Measurements from ENCODE around the gene CCDC88C. TPM values are rescaled to one million over a fixed set of nuclear protein-coding genes. Genes with fewer than 3 reads are reported as not detected.

CCDC88C gene
- total RNA-seq, 2 donors from 2014 or later: 32.5 to 54.4 TPM

DNA sequence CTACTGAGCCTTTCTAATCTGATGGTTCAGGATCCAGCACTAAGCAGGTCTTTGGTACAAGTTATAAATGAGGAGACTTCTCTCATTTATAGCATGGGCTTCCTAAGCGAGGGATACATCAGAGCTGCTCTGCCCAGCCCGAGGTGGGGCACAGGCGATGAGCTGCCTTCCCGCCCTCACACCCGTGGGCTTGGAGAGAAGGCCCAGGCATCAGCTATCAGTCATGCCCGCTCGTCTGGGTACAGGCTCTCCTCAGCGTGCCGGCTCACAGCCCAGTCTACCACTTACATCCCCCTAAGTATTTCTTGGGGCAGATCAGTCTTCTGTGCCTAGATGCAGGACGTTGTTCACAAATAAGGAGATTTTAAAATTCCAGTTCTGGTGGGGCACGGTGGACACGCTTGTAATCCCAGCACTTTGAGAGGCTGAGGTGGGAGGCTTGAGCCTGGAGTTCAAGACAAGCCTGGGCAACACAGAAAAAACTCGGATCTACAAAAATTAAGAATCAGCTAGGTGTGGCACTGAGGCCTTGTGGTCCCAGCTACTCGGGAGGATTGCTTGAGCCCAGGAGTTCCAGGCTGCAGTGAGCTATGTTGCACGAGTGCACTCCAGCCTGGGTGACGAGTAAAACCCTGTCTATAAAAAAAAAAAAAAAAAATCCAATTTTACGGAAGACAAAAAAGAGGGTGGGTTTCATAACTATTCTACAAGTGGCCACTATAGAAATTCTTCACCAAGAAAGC lies 57.0 kb downstream of the CCDC88C start:
- peak overlapping the region in 1 of 2 donors; percentile 45 for H3K27ac ChIP-seq
- WGBS: 73% methylated on average over 17 of the region's 17 CpGs

DNA sequence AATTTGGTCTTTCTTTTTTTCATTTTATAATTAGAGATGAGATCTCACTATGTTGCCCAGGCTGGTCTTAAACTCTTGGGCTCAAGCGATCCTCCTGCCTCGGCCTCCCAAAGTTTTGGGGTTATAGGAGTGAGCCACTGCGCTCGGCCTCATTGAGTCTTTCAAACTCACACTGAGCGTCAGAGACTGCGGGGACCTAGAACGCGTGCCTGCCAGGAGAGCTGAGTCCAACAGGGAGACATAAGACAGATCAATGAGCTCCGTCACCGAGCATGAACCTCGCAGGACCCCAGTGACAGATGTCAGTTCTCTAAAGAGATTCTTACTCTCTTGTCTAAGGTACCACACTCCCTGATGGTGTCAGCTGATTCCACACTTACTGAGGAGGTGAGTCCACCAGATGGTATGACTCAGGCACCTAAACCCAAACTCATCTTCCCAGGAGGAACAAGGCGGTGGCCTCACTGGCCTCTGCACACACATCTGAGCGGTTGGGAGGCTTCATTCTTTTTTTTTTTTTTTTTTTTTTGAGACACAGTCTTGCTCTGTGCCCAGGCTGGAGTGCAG lies 58.9 kb downstream of the CCDC88C start:
- WGBS: 98% methylated on average over 13 of the region's 13 CpGs
- no peak overlapping the region for H3K4me3 ChIP-seq
- H3K27me3 ChIP-seq (replicated peaks; ENCODE audit: insufficient read depth): no peaks in the 10 kb centered on the region
- no peak for DNase-seq (ENCODE audit: low spot score)
- no peaks in the 10 kb centered on the region for H3K9me3 ChIP-seq
- no peaks in the 10 kb centered on the region for H3K36me3 ChIP-seq
- H3K4me1 ChIP-seq (replicated peaks): peaks cover 4% of the 10 kb centered on the region
- H3K27ac ChIP-seq: no peak overlapping the region
- TF ChIP-seq POLR2AphosphoS5 (IDR thresholded peaks at IDR 0.05): no peak
- no peak for TF ChIP-seq POLR2A (IDR thresholded peaks at IDR 0.05)
- TF ChIP-seq, protein P1, sequence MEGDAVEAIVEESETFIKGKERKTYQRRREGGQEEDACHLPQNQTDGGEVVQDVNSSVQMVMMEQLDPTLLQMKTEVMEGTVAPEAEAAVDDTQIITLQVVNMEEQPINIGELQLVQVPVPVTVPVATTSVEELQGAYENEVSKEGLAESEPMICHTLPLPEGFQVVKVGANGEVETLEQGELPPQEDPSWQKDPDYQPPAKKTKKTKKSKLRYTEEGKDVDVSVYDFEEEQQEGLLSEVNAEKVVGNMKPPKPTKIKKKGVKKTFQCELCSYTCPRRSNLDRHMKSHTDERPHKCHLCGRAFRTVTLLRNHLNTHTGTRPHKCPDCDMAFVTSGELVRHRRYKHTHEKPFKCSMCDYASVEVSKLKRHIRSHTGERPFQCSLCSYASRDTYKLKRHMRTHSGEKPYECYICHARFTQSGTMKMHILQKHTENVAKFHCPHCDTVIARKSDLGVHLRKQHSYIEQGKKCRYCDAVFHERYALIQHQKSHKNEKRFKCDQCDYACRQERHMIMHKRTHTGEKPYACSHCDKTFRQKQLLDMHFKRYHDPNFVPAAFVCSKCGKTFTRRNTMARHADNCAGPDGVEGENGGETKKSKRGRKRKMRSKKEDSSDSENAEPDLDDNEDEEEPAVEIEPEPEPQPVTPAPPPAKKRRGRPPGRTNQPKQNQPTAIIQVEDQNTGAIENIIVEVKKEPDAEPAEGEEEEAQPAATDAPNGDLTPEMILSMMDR (IDR thresholded peaks at IDR 0.05): no peak
- intact Hi-C loops (cut with DNase I): no loop called here

More for the DNA sequence above, 57.0 kb downstream of the CCDC88C start:
- Histone ChIP-seq H3K4me3 (no peak overlapping the region), H3K4me1 (replicated peaks) (peaks cover 4% of the 10 kb centered on the region), H3K9me3 (no peaks in the 10 kb centered on the region), H3K36me3 (no peaks in the 10 kb centered on the region), H3K27me3 (replicated peaks; ENCODE audit: insufficient read depth) (no peaks in the 10 kb centered on the region)
- intact Hi-C loops (cut with DNase I): no loop called here
- DNase-seq (ENCODE audit: low spot score): no peak
- TF ChIP-seq POLR2A (IDR thresholded peaks at IDR 0.05) (no peak), POLR2AphosphoS5 (IDR thresholded peaks at IDR 0.05) (no peak)
- TF ChIP-seq, protein P1 (IDR thresholded peaks at IDR 0.05): no peak

DNA sequence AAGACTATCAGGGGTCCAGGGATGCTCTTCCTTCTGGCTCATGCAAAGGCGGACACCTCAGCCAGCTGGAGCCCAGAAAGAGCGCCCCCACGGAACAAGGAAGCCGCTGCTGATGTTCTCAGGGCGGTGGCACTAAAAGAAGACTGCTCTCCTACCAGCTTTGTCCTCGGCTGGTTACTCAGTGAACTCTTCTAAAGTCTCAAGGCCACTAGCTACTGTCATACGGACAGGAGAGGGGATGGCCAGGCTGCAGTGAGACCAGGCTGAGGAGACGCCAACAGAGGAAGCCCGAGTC lies 59.6 kb downstream of the CCDC88C start:
- DNase-seq (ENCODE audit: low spot score): no peak
- H3K4me3 ChIP-seq: no peak overlapping the region
- TF ChIP-seq, protein P1 (IDR thresholded peaks at IDR 0.05): no peak
- TF ChIP-seq POLR2AphosphoS5 (IDR thresholded peaks at IDR 0.05): no peak
- TF ChIP-seq POLR2A (IDR thresholded peaks at IDR 0.05): no peak
- H3K27ac ChIP-seq: no peak overlapping the region
- intact Hi-C loops (cut with DNase I): no loop called here
- no peaks in the 10 kb centered on the region for H3K9me3 ChIP-seq
- no peaks in the 10 kb centered on the region for H3K36me3 ChIP-seq
- peaks cover 4% of the 10 kb centered on the region for H3K4me1 ChIP-seq (replicated peaks)
- no peaks in the 10 kb centered on the region for H3K27me3 ChIP-seq (replicated peaks; ENCODE audit: insufficient read depth)
- 92% methylated on average over 9 of the region's 9 CpGs for WGBS

DNA sequence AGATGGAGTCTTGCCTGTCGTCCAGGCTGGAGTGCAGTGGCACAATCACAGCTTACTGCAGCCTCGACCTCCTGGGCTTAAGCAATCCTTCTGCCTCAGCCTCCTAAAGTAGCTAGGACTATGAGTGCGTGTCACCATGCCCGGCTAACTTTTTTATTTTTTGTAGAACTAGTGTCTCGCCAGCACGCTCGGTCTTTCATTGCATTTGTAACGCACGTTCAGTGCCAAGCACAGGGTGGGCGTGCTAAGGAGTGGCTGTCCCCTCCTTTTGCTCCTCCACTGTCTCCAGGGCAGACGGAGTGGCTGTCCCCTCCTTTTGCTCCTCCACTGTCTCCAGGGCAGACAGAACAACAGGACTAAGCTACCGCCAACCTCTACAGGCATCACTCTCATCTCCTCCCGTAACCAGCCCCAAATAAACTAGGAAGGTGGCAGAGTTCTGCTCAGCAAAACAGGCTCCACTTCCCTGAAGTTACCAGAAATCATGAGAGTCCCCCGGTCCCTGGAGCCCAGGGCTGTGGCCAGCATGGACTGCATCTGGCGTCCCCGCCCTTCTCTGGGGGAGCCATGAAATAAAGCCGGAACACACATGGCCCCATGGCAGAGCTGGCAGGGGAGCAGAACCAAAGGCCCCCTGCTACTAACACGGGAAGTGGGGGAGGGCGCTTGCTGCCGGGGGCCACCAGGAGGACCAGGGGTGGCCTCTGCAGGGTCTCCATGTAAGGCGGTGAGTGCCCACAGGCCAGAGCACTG lies 60.2 kb downstream of the CCDC88C start:
- H3K9me3 ChIP-seq: no peaks in the 10 kb centered on the region
- no peaks in the 10 kb centered on the region for H3K27me3 ChIP-seq (replicated peaks; ENCODE audit: insufficient read depth)
- no peaks in the 10 kb centered on the region for H3K36me3 ChIP-seq
- intact Hi-C loops (cut with DNase I): no loop called here
- no peak for TF ChIP-seq POLR2AphosphoS5 (IDR thresholded peaks at IDR 0.05)
- TF ChIP-seq, protein P1 (IDR thresholded peaks at IDR 0.05): no peak
- TF ChIP-seq POLR2A (IDR thresholded peaks at IDR 0.05): no peak
- peaks cover 5% of the 10 kb centered on the region for H3K4me1 ChIP-seq (replicated peaks)
- no peak overlapping the region for H3K4me3 ChIP-seq
- H3K27ac ChIP-seq: no peak overlapping the region
- DNase-seq (ENCODE audit: low spot score): no peak
- 86% methylated on average over 21 of the region's 21 CpGs for WGBS

All from prostate gland (tissue), 2 donors.